Neural progenitor cell (in vitro differentiated cells): ENCODE results near the gene RHBDD3. TPM values are rescaled to one million over a fixed set of nuclear protein-coding genes. Genes with fewer than 3 reads are reported as not detected.

ENCODE experiments used
- DNase-seq: peaks from one replicate; pipeline ENCODE4 v3.0.0-alpha.2; 2016; ENCODE audit warnings: low spot score
- H2AFZ ChIP-seq: fragments of 200-600 bp; sonication (generic); replicated peaks from 2 replicates; pipeline ENCODE4 v1.6.1; 2016; ENCODE audit warnings: antibody characterized with exemption
- H3F3A ChIP-seq: fragments of 200-600 bp; sonication (generic); 2 replicates; pipeline ENCODE4 v1.6.1; 2016; ENCODE audit warnings: antibody characterized with exemption, low read depth
- H3K27ac ChIP-seq: fragments of 200-600 bp; sonication (generic); 2 replicates; pipeline ENCODE4 v1.5.1; 2016; ENCODE audit warnings: mild to moderate bottlenecking
- H3K27me3 ChIP-seq: fragments of 200-600 bp; sonication (generic); 2 replicates; pipeline ENCODE4 v1.6.1; 2016; ENCODE audit warnings: mild to moderate bottlenecking, moderate library complexity
- H3K36me3 ChIP-seq: fragments of 200-600 bp; sonication (generic); 2 replicates; pipeline ENCODE4 v1.5.1; 2016
- H3K4me1 ChIP-seq: fragments of 200-600 bp; sonication (generic); 2 replicates; pipeline ENCODE4 v1.6.1; 2016; ENCODE audit warnings: mixed run types
- H3K4me2 ChIP-seq: fragments of 200-600 bp; sonication (generic); 2 replicates; pipeline ENCODE4 v1.6.1; 2016
- H3K4me3 ChIP-seq: fragments of 200-600 bp; sonication (generic); 2 replicates; pipeline ENCODE4 v1.5.1; 2016
- H3K79me2 ChIP-seq: fragments of 200-600 bp; sonication (generic); 2 replicates; pipeline ENCODE4 v1.6.1; 2016; ENCODE audit warnings: low read depth
- H3K9ac ChIP-seq: fragments of 200-600 bp; sonication (generic); 2 replicates; pipeline ENCODE4 v1.6.1; 2016
- H3K9me3 ChIP-seq: fragments of 200-600 bp; sonication (generic); 2 replicates; pipeline ENCODE4 v1.5.1; 2016; ENCODE audit warnings: low read depth
- H4K20me1 ChIP-seq: fragments of 200-600 bp; sonication (generic); 2 replicates; pipeline ENCODE4 v1.6.1; 2016; ENCODE audit warnings: low read depth
- H3K27ac Mint-ChIP-seq: 3 replicates; pipeline ENCODE4 v1.8.0; 2021; ENCODE audit warnings: mixed read lengths
- H3K27me3 Mint-ChIP-seq: 2 replicates; pipeline ENCODE4 v1.8.0; 2022; ENCODE audit warnings: low read depth, mild to moderate bottlenecking, inconsistent platforms, moderate library complexity, mixed read lengths; ENCODE audit not compliant: insufficient read depth
- H3K36me3 Mint-ChIP-seq: 3 replicates; pipeline ENCODE4 v1.8.0; 2021; ENCODE audit warnings: mixed read lengths
- H3K4me1 Mint-ChIP-seq: 3 replicates; pipeline ENCODE4 v1.8.0; 2021; ENCODE audit warnings: mixed read lengths
- H3K4me3 Mint-ChIP-seq: 3 replicates; pipeline ENCODE4 v1.8.0; 2021; ENCODE audit warnings: mild to moderate bottlenecking, moderate library complexity, mixed read lengths
- H3K9me3 Mint-ChIP-seq: 3 replicates; pipeline ENCODE4 v1.8.0; 2020; ENCODE audit warnings: mixed read lengths
- EZH2 ChIP-seq: fragments of 200-600 bp; sonication (generic); IDR thresholded peaks from 2 replicates; pipeline ENCODE4 v1.6.1; 2017; ENCODE audit warnings: antibody characterized with exemption, mild to moderate bottlenecking, moderate library complexity
- EZH2phosphoT487 ChIP-seq: fragments of 200-600 bp; sonication (generic); IDR thresholded peaks from 2 replicates; pipeline ENCODE4 v1.6.1; 2017; ENCODE audit warnings: antibody characterized with exemption
- total RNA-seq: library from RNA; depleted of rRNA; stranded (reverse); fragments of >200 nt; gene quantifications from 2 replicates; pipeline ENCODE4 v1.2.3, GENCODE V29; 2015; ENCODE audit warnings: low replicate concordance
- TF ChIP-seq, protein P1 (sequence below): fragments of 200-600 bp; sonication (generic); IDR thresholded peaks from 2 replicates; pipeline ENCODE4 v1.5.1; 2017; ENCODE audit warnings: antibody characterized with exemption, mild to moderate bottlenecking

RHBDD3 gene
- total RNA-seq, 1 donor from 2014 or later = 16.3 TPM

DNA sequence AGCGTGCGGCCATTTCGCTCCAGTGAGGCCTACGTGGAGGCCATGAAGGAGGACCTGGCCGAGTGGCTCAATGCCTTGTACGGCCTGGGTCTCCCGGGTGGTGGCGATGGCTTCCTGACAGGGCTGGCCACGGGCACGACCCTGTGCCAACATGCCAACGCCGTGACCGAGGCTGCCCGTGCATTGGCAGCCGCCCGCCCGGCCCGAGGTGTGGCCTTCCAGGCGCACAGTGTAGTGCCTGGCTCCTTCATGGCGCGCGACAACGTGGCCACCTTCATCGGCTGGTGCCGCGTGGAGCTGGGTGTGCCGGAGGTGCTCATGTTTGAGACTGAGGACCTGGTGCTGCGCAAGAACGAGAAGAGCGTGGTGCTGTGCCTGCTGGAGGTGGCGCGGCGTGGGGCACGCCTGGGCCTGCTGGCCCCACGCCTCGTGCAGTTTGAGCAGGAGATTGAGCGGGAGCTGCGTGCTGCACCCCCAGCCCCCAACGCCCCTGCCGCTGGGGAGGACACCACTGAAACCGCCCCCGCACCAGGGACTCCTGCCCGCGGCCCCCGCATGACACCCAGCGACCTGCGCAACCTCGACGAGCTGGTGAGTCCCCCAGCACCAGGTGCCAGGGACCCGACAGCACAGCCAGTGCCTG, 40.5 kb upstream of the RHBDD3 start:
- peaks cover 13% of the 10 kb centered on the region for H3K4me1 ChIP-seq

GRCh38 chr22:29307596-29308147, 39.9 kb upstream of the RHBDD3 start:
- H3K27ac Mint-ChIP-seq = no peak overlapping the region

More for the DNA sequence above, 40.5 kb upstream of the RHBDD3 start:
- Histone ChIP-seq H3K79me2 (no peaks in the 10 kb centered on the region), H2AFZ (no peak overlapping the region), H3K4me2 (no peak overlapping the region), H3K9ac (no peak overlapping the region), H3F3A (peaks cover 17% of the 10 kb centered on the region), H3K27me3 (peaks cover 27% of the 10 kb centered on the region), H3K4me3 (no peak overlapping the region), H3K27ac (no peak overlapping the region), H3K36me3 (no peaks in the 10 kb centered on the region), H4K20me1 (peaks cover 15% of the 10 kb centered on the region), H3K9me3 (no peaks in the 10 kb centered on the region)
- no peak for TF ChIP-seq EZH2
- TF ChIP-seq, protein P1, sequence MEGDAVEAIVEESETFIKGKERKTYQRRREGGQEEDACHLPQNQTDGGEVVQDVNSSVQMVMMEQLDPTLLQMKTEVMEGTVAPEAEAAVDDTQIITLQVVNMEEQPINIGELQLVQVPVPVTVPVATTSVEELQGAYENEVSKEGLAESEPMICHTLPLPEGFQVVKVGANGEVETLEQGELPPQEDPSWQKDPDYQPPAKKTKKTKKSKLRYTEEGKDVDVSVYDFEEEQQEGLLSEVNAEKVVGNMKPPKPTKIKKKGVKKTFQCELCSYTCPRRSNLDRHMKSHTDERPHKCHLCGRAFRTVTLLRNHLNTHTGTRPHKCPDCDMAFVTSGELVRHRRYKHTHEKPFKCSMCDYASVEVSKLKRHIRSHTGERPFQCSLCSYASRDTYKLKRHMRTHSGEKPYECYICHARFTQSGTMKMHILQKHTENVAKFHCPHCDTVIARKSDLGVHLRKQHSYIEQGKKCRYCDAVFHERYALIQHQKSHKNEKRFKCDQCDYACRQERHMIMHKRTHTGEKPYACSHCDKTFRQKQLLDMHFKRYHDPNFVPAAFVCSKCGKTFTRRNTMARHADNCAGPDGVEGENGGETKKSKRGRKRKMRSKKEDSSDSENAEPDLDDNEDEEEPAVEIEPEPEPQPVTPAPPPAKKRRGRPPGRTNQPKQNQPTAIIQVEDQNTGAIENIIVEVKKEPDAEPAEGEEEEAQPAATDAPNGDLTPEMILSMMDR = no peak
- no peak for TF ChIP-seq EZH2phosphoT487
- Mint-ChIP-seq H3K4me1 (peaks cover 45% of the 10 kb centered on the region), H3K4me3 (peak overlapping the region; percentile 52), H3K9me3 (no peaks in the 10 kb centered on the region), H3K27me3 (peaks cover 14% of the 10 kb centered on the region), H3K27ac (no peak overlapping the region), H3K36me3 (no peaks in the 10 kb centered on the region)
- no peak for DNase-seq

DNA sequence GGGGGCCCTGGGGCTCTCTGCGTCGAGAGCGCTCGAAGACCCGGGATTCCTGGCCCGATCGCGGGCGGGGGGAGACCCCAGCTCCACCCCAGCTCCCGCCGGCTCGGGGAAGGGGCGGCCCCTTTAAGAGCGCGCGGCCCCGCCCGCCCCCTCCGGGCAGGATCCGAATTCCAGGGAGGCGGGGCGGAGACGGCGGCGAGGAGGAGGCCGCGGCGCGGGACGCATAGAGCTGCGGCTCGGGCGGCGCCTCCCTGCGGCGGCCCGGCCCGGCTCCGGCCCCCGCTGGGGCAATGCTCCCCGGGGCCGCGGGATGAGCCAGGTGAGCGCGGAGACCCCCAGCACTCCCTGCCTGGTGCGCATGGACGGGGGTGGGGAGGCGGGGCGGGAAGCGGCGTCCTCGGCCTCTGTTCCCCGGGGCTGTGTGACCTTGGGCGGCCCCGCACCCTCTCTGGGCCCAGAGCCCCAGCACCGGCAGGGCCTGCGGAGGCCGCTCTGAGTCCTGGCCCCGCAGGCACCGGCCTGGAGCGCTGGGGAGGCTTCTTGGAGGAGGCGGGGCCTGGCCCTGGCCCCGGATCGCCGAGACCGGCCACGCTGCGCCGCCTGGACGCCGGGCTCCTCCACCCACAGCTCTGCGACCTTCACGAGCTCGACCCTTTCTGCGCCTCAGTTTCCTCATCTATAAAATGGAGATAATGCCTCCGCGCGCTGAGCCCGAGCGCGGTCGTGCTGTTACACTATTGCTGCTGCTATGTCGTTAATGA, 39.2 kb upstream of the RHBDD3 start:
- Mint-ChIP-seq H3K27ac (no peak overlapping the region), H3K27me3 (peaks cover 11% of the 10 kb centered on the region), H3K4me3 (peak overlapping the region; percentile 92), H3K4me1 (peaks cover 37% of the 10 kb centered on the region), H3K36me3 (no peaks in the 10 kb centered on the region), H3K9me3 (no peaks in the 10 kb centered on the region)
- Histone ChIP-seq H3K9ac (no peak overlapping the region), H3K79me2 (no peaks in the 10 kb centered on the region), H4K20me1 (peaks cover 10% of the 10 kb centered on the region), H2AFZ (peak overlapping the region; percentile 84), H3K9me3 (no peaks in the 10 kb centered on the region), H3K4me2 (peak overlapping the region; percentile 84), H3K27me3 (peaks cover 14% of the 10 kb centered on the region), H3F3A (peaks cover 19% of the 10 kb centered on the region), H3K4me3 (peak overlapping the region; percentile 61), H3K36me3 (no peaks in the 10 kb centered on the region), H3K4me1 (peaks cover 13% of the 10 kb centered on the region), H3K27ac (no peak overlapping the region)
- peak; percentile 95 for DNase-seq
- no peak for TF ChIP-seq EZH2phosphoT487
- TF ChIP-seq, protein P1 = peak; percentile 17

More at GRCh38 chr22:29307596-29308147, 39.9 kb upstream of the RHBDD3 start:
- no peaks in the 10 kb centered on the region for H3K79me2 ChIP-seq
- H3K4me3 ChIP-seq = peak overlapping the region; percentile 61
- Mint-ChIP-seq H3K27me3 (peaks cover 14% of the 10 kb centered on the region), H3K4me3 (peak overlapping the region; percentile 92), H3K9me3 (no peaks in the 10 kb centered on the region), H3K4me1 (peaks cover 42% of the 10 kb centered on the region), H3K36me3 (no peaks in the 10 kb centered on the region)
- no peak overlapping the region for H3K27ac ChIP-seq
- H3F3A ChIP-seq = peaks cover 17% of the 10 kb centered on the region
- H3K9me3 ChIP-seq = no peaks in the 10 kb centered on the region
- H2AFZ ChIP-seq = no peak overlapping the region
- peaks cover 21% of the 10 kb centered on the region for H3K27me3 ChIP-seq
- H3K4me1 ChIP-seq = peaks cover 13% of the 10 kb centered on the region
- H4K20me1 ChIP-seq = peaks cover 14% of the 10 kb centered on the region
- no peak overlapping the region for H3K9ac ChIP-seq
- DNase-seq = peak; percentile 21
- TF ChIP-seq, protein P1 = no peak
- no peaks in the 10 kb centered on the region for H3K36me3 ChIP-seq
- H3K4me2 ChIP-seq = peak overlapping the region; percentile 84
